GM18519 (cell line): Measurements from ENCODE around the gene C11orf52.
"Not testable (repeated sequence)": the region's sequence is repeated elsewhere in the genome, so short reads cannot be mapped to it uniquely, and the experiment has no call there.

Experiments used
- ATAC-seq: cut with Tn5 transposase; IDR thresholded peaks from one replicate; pipeline ENCODE4 v1.9.1; 2021; ENCODE audit warnings: mild to moderate bottlenecking, moderate library complexity; ENCODE audit not compliant: unreplicated experiment, low FRiP score

C11orf52 gene

GRCh38 chr11:111918390-111919256, at the start of gene C11orf52:
Gene C11orf52, plus strand, starts transcription at chr11:111918913. Its CDS starts 60 bp downstream, at chr11:111918973.
- no peak for ATAC-seq

- no peak for ATAC-seq
Measured at GRCh38 chr11:111870113-111870512, 48.6 kb upstream of the C11orf52 start.

GRCh38 chr11:111870522-111870885, 48.2 kb upstream of the C11orf52 start:
- peak; percentile 5 for ATAC-seq

- peak; percentile 60 for ATAC-seq
Measured at GRCh38 chr11:111870886-111871692, 47.6 kb upstream of the C11orf52 start, which contains the start of gene ALG9. Gene ALG9, minus strand, starts transcription at chr11:111871581. Its CDS starts 99 bp downstream, at chr11:111871482.

- ATAC-seq: no peak
Measured at GRCh38 chr11:111871693-111872161, 47.0 kb upstream of the C11orf52 start.

- ATAC-seq: no peak
Measured at GRCh38 chr11:111878385-111878848, 40.3 kb upstream of the C11orf52 start.

- ATAC-seq: peak; percentile 63
Measured at GRCh38 chr11:111878849-111879636, 39.7 kb upstream of the C11orf52 start, which contains the start of the genes CFAP68 and FDXACB1. Gene CFAP68, plus strand, starts transcription at chr11:111879541. Its CDS starts 20 bp downstream, at chr11:111879561. Gene FDXACB1, minus strand, starts transcription at chr11:111879165. Its CDS starts 33 bp downstream, at chr11:111879132.

- ATAC-seq: no peak
Measured at GRCh38 chr11:111879637-111879960, 39.1 kb upstream of the C11orf52 start.

GRCh38 chr11:111882202-111882601, 36.5 kb upstream of the C11orf52 start:
- no peak for ATAC-seq

- ATAC-seq: not testable (repeated sequence)
Measured at GRCh38 chr11:111885053-111885452, 33.7 kb upstream of the C11orf52 start.

- no peak for ATAC-seq
Measured at GRCh38 chr11:111886032-111886431, 32.7 kb upstream of the C11orf52 start.

- ATAC-seq: no peak
Measured at GRCh38 chr11:111886844-111887243, 31.9 kb upstream of the C11orf52 start.

- ATAC-seq: no peak
Measured at GRCh38 chr11:111905411-111905810, 13.3 kb upstream of the C11orf52 start.

GRCh38 chr11:111906680-111907079, 12.0 kb upstream of the C11orf52 start:
- ATAC-seq: no peak

GRCh38 chr11:111908639-111909305, 9.9 kb upstream of the C11orf52 start:
- no peak for ATAC-seq

- no peak for ATAC-seq
Measured at GRCh38 chr11:111909378-111909777, 9.3 kb upstream of the C11orf52 start.

GRCh38 chr11:111910676-111911562, 7.8 kb upstream of the C11orf52 start:
- no peak for ATAC-seq

GRCh38 chr11:111911563-111912401, 6.9 kb upstream of the C11orf52 start, which contains the start of gene CRYAB:
Gene CRYAB, minus strand, starts transcription at chr11:111911770. Its CDS starts 46 bp downstream, at chr11:111911724.
- no peak for ATAC-seq
